ENCODE data around the gene SLC46A1.

SLC46A1 gene

DNA sequence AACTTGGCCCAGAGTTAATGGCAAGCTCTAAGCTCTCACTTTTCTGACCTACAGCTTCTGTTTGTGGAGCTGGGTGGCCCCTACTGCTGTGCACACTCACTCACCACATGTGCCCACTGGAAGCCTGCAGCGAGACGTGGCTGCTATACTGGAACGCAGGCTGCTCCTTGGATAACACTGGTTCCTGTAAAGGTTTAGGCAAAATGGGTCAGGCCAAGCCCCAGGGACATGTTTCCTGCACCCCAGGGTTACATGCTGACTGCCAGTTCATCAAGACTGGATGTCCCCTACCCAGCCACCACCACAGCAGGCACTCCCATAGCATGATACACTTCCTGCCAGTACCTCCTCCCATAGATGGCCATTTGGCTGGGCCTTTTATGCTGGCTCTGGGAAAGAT, 57.0 kb downstream of the SLC46A1 start:
- no peak for DNase-seq

DNA sequence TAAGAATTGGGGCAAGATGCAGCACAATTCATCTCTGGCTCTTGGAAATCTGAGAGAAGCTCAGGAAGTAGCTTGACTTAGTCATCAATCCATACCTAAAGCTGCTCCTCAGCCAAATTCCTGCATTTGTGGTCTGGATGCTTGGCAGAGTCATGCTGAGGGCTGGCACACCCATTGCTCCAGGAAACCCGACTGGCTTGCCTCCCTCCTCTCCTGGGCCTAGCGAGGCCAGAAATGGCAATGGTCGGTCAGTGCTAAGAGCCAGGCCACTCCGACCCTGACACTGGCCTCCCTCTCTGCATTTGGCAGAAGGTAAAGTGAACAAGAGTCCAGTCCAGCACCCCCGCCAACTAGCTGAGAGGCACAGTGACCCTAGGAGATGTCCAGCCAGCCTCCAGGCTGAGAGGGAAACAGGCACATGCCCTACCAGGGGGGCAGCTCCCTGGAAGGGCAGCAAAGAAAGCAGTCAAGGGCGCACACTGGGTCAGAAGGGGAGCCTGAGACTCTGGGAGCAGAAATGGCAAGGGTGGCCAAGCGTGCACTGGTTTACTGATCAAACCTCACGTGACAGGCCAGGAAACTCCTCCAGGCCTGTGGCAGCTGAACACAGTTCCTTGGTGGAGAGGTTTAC, 58.6 kb downstream of the SLC46A1 start:
- DNase-seq: no peak

- no peak for DNase-seq
Observed at GRCh38 chr17:28346746-28347246, 59.2 kb downstream of the SLC46A1 start.

DNA sequence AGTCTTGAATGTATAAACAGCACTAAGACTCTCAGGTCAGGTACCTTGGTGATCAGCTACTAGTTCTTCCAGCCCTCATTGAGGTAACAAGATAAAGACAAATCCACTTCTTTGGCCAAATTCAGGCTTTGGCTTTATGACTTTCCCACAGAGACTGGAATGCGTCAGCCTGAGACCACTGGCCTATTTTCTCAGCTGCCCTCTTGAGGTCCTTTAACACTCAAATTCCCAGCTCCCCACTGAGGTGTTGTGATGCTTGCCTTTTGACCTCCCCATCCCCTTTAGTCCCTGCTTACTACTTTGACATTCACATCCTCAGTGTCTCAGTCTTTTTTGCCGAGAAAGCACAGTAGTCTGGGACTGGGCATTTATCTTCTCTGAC, 59.8 kb downstream of the SLC46A1 start:
- no peak for DNase-seq

DNA sequence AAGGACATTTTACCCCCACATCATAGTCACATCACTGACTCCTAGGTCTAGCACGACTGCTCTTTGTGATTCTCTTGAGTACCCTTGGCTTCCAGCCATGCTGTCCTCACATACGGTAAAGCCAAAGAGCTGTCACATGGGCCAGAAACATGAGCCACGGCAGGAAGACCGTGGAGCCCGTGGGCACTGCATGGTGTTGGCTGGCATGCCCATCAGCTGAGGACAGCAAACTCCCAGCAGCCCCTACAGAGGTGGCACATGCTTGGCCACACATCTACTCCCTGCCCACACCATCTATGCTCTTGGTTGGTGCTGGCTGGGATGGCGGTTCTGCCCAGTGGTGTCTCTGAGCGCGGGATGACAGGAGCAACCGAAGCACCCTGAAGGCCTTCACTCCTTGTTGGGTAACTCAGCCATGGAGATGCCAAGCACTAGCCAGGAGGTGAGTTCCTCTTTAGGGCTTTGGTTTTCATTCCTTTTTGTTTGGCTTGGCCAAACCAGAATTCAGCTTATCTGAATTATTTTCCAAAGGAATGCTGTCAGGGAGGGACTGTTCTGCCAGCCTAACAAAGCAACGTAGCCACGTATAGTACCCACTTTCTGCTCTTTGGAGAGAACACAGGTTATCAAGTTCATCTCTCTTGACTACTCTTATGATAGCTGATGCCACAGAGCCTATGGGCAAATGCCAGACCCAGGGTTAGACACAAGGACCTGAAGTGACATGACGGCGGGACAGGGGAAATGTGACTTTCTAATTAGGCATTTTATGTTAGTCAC, 60.4 kb downstream of the SLC46A1 start:
- no peak for DNase-seq
